ENCODE measurements around the gene LPP.
"Not testable (repeated sequence)": the region's sequence is repeated elsewhere in the genome, so short reads cannot be mapped to it uniquely, and the experiment has no call there.

LPP gene

GRCh38 chr3:188397766-188398705 is 244.1 kb downstream of the LPP start:
- no peak for DNase-seq (ENCODE audit: low read depth, low spot score)

GRCh38 chr3:188400494-188401243 is 246.7 kb downstream of the LPP start:
- DNase-seq (ENCODE audit: low read depth, low spot score), result no peak

DNA sequence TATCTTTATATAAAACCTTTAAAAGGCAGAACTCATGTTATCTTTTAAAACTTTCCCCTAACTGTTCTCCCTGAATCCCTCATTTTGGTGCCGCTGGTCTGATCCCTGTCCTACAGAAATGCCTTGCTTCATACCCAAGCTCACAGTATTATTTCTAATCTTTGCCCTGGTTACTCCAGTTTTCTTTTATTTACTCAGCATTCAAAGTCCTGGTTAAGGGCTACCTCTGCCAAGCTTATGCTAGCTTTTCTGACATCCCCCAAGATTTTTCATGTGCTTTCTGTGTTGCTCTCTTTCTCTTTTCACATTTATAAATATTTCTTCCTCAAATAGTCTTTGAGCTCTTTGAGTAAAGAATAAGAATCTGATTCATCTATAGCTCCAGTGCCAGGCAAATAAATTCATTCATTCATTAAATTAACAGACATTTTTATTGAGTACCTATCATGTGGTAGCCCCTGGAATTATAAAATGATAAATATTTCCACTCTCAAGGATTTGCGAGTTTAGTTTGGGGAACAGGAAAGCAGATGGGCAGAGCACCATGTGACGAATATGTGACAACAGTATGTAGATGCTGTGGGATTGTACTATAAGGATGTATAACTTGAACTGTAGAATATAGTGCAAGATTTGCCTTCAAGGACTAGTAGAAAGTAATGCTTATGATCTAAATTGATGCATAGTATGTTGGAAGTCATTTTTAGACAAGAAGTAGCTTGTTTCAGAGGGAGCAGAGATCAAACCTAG is 247.5 kb downstream of the LPP start:
- DNase-seq (ENCODE audit: low read depth, low spot score), result no peak

DNA sequence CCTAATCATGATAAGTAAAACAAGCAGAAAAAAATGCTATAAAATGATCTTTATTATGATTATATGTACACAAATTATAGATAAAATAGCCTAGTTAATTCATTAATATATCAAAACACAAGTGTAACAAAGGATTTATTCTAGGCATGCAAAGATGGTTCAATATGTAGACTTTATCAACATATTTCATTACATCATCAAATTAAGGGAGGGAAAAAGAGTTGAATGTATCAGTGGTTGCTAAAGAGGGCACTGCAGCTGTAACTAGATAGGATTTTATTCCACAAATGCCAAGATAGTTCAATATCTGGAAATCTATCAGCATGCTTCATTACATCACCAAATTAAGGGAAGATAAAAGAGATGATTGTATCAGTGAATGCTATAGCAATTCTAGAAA is 248.3 kb downstream of the LPP start:
- DNase-seq (ENCODE audit: low read depth, low spot score), result no peak

DNA sequence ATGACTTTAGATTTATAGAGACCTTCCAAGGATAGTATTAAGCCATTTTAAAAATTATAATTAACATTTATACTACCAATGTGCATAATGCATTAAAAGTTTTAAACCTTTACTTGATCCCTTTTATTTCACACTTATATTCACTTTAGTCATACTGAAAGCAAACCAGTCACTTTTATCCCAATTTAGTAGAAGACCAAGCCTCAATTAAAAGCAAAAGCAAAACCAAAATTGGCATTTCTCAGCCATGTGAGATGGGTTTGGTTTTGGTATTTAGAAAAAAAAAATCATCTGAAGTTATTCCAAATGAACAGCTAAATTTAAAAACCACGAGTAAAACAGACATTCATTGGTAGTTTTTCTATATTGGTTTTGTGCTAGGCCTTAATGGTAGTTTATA is 249.4 kb downstream of the LPP start:
- DNase-seq (ENCODE audit: low read depth, low spot score), result no peak

DNA sequence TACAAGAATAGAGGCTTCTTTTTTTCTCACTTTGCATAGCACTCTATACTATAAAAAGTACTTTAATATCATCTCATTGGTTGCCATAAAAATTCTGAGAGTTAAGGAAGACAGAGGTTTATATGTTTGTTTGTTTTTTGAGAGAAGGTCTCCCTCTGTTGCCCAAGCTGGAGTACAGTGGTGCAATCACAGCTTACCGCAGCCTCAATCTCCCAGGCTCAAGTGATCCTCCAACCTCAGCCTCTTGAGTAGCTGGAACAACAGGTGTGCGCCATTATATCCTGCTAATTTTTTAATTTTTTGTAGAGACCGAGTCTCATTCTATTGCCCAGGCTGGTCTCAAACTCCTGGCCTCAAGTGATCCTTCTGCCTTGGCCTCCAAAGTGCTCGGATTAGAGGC is 250.2 kb downstream of the LPP start:
- DNase-seq (ENCODE audit: low read depth, low spot score), result no peak

- no peak for DNase-seq (ENCODE audit: low read depth, low spot score)
These were observed 250.7 kb downstream of the LPP start for GRCh38 chr3:188404701-188405100.

- DNase-seq (ENCODE audit: low read depth, low spot score), result no peak
These were observed 253.4 kb downstream of the LPP start for GRCh38 chr3:188407158-188407880.

- no peak for DNase-seq (ENCODE audit: low read depth, low spot score)
These were observed 254.9 kb downstream of the LPP start for GRCh38 chr3:188408831-188409230.

- no peak for DNase-seq (ENCODE audit: low read depth, low spot score)
These were observed 257.8 kb downstream of the LPP start for GRCh38 chr3:188411750-188412149.

DNA sequence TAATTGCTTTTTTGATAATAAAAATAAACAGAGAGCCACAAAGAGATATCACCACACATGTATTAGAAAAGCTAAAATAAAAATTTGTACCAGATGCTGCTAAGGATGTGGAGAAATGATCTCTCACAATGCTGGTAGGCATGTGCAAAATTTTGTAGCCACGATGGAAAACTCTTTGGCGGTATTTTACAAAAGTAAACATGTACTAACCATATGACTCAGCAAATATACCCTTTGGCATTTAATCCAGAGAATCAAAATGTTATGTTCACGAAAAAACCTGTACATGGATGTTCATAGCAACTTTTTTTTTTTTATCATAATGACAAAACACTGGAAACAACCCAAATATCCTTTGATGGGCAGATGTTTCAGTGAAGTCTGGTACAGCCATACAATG is 261.2 kb downstream of the LPP start:
- DNase-seq (ENCODE audit: low read depth, low spot score), result no peak

GRCh38 chr3:188416041-188416440 is 262.1 kb downstream of the LPP start:
- no peak for DNase-seq (ENCODE audit: low read depth, low spot score)

GRCh38 chr3:188417271-188417696 is 263.3 kb downstream of the LPP start:
- DNase-seq (ENCODE audit: low read depth, low spot score), result no peak

DNA sequence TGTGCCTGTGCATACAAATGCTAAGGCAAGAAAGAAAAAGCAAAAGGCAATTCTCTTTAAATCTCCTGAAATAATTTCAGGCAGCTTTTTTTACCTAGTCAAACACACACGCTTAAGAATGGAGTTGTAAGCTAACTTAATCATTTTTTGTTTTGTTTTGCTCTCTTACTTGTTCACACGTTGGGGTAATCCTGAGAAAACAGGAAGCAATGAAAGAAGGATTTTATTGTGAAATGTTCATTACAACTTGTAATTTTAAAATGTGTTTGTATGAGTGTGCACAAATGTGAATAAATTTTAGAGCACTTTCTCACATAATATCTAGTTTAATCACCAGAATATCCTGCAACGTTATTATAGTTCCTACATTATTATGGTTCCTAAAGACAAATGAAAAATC is 263.8 kb downstream of the LPP start:
- no peak for DNase-seq (ENCODE audit: low read depth, low spot score)

- no peak for DNase-seq (ENCODE audit: low read depth, low spot score)
These were observed 267.3 kb downstream of the LPP start for GRCh38 chr3:188421151-188421821.

GRCh38 chr3:188421836-188422540 is 268.0 kb downstream of the LPP start:
- DNase-seq (ENCODE audit: low read depth, low spot score), result no peak

DNA sequence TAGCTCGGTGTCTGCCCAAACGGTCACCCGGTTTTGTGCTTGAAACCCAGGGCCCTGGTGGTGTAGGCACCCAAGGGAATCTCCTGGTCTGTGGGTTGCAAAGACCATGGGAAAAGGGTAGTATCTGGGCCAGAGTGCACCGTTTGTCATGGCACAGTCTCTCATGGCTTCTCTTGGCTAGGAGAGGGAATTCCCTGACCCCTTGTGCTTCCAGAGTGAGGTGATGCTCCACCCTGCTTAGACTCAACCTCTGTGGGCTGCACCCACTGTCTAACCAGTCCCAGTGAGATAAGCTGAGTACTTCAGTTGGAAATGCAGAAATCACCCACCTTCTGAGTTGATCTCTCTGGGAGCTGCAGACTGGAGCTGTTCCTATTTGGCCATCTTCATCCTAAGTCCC is 274.0 kb downstream of the LPP start:
- not testable (repeated sequence) for DNase-seq (ENCODE audit: low read depth, low spot score)

GRCh38 chr3:188431040-188431439 is 277.1 kb downstream of the LPP start:
- no peak for DNase-seq (ENCODE audit: low read depth, low spot score)

- DNase-seq (ENCODE audit: low read depth, low spot score), result no peak
These were observed 277.6 kb downstream of the LPP start for GRCh38 chr3:188431553-188431952.

Measured in activated naive CD8-positive, alpha-beta T cell treated with anti-CD3 and anti-CD28 coated beads, Interleukin-2, amount 50 U/mL, for 16 hours (primary cell).